Measurements from ENCODE around the gene MAN2A2. TPM values are rescaled to one million over a fixed set of nuclear protein-coding genes. Genes with fewer than 3 reads are reported as not detected.

The MAN2A2 gene
- total and polyA plus RNA-seq, 7 experiments from 2014 or later = 7.1 to 171 (median 132) TPM

DNA sequence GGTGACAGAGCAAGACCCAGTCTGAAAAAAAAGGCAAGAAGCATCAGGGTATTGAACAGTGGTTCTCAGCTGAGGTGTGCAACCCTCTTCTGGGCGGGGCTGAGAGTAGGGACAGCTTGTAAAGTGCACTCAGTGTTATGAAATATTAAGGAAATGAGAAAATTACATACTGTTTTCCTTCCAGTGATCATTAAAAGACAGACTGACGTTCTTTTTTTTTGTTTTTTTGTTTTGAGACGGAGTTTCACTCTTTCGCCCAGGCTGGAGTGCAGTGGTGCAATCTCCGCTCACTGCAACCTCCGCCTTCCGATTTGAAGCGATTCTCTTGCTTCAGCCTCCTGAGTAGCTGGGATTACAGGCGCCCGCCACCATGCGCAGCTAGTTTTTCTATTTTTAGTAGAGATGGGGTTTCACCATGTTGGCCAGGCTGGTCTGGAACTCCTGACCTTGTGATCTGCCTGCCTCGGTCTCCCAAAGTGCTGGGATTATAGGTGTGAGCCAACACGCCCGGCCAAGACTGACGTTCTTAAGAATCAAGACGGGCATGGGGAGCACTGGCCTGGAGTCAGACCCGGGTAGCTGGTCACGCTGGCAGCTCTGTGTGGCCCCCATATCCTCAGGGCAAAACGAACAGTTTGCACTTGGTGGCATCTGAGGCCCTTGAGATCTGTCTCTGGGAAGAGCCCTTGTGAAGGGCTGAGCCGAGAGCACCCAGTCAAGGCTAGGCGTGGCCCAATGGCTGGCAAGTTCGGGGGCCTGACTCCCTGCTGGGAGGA lies 11.4 kb downstream of the MAN2A2 start:
- H3K36me3 Mint-ChIP-seq = peaks cover 9 to 56% (median 25%) of the 10 kb centered on the region in 5 donors
- no peak for DNase-seq
- H3K4me3 ChIP-seq (ENCODE audit: low read length) = no peak overlapping the region

DNA sequence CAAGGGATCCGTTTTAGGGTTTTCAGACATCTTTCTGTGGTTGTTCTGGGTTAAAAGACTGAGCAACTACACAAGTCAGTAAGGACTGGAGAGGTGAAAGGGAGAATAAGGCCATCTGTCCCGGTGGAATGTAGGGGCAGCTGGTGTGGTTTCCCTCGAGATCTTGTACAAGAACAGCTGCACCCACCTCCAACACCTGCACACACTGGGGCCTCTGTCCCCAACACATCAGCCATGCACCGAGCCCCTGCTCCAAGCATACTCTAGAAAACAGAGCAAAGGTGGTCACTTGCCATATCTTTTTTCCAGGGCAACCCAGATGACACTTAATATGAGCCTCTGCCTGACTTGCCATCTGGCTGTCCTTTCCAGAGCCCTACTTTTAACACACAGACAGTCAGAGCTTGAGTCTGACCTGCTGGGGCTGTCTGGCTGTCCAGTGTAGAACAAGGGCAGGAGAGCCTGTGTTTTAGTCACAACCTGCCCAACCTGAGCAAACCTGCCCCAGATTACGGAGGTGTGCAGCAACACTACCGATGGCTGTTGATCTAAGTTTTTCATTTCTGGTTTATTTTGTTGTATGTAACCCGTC lies 12.2 kb downstream of the MAN2A2 start:
- Mint-ChIP-seq H3K9me3 (no peaks in the 10 kb centered on the region), H3K27me3 (no peaks in the 10 kb centered on the region), H3K4me1 (peaks cover 0 to 12% (median 0%) of the 10 kb centered on the region in 7 donors), H3K27ac (peak overlapping the region in 1 of 9 donors; percentile 36), H3K4me3 (no peak overlapping the region), H3K36me3 (peaks cover 9 to 63% (median 33%) of the 10 kb centered on the region in 5 donors)
- Histone ChIP-seq H3K27me3 (ENCODE audit: control insufficient read depth in 2 of 2, insufficient read depth in 2 of 2, low read length in 2 of 2) (no peaks in the 10 kb centered on the region), H3K4me1 (ENCODE audit: control insufficient read depth in 2 of 2, insufficient read depth in 2 of 2, low read length in 2 of 2) (no peaks in the 10 kb centered on the region), H3K27ac (ENCODE audit: low read depth, low read length) (no peak overlapping the region), H3K36me3 (ENCODE audit: control insufficient read depth in 2 of 3, insufficient read depth in 3 of 3, low read length in 3 of 3) (peaks cover 8 to 100% (median 26%) of the 10 kb centered on the region in 3 experiments), H3K4me3 (ENCODE audit: low read length) (no peak overlapping the region), H3K9me3 (ENCODE audit: control insufficient read depth in 2 of 3, low read length in 3 of 3) (no peaks in the 10 kb centered on the region)
- DNase-seq (no peak), ATAC-seq (no peak)
- ChIA-PET CTCF (no interaction called here), POLR2A (no interaction called here)
- intact Hi-C loops (cut with micrococcal nuclease) = no loop called here

More for the DNA sequence above, 11.4 kb downstream of the MAN2A2 start:
- Histone ChIP-seq H3K27ac (ENCODE audit: low read depth, low read length) (no peak overlapping the region), H3K27me3 (ENCODE audit: control insufficient read depth in 2 of 2, insufficient read depth in 2 of 2, low read length in 2 of 2) (no peaks in the 10 kb centered on the region), H3K4me1 (ENCODE audit: control insufficient read depth in 2 of 2, insufficient read depth in 2 of 2, low read length in 2 of 2) (no peaks in the 10 kb centered on the region), H3K9me3 (ENCODE audit: control insufficient read depth in 2 of 3, low read length in 3 of 3) (no peaks in the 10 kb centered on the region), H3K36me3 (ENCODE audit: control insufficient read depth in 2 of 3, insufficient read depth in 3 of 3, low read length in 3 of 3) (peaks cover 7 to 99% (median 26%) of the 10 kb centered on the region in 3 experiments)
- no peaks in the 10 kb centered on the region for H3K9me3 Mint-ChIP-seq
- H3K4me3 Mint-ChIP-seq = no peak overlapping the region
- H3K4me1 Mint-ChIP-seq = peaks cover 0 to 12% (median 0%) of the 10 kb centered on the region in 7 donors
- peak overlapping the region in 1 of 9 donors; percentile 9 for H3K27ac Mint-ChIP-seq
- peak; percentile 34 for ATAC-seq
- no peaks in the 10 kb centered on the region for H3K27me3 Mint-ChIP-seq
- intact Hi-C loops (cut with micrococcal nuclease) = no loop called here
- ChIA-PET POLR2A (interaction anchor here (0.6 to 0.7 kb wide), 2 partner anchors 11 to 1739 kb away, joined by 3 read pairs; no protein-coding TSS in a partner anchor), CTCF (interaction anchor here (1.3 kb wide), 1 partner anchor 19 kb away, joined by 3 read pairs; no protein-coding TSS in a partner anchor)

DNA sequence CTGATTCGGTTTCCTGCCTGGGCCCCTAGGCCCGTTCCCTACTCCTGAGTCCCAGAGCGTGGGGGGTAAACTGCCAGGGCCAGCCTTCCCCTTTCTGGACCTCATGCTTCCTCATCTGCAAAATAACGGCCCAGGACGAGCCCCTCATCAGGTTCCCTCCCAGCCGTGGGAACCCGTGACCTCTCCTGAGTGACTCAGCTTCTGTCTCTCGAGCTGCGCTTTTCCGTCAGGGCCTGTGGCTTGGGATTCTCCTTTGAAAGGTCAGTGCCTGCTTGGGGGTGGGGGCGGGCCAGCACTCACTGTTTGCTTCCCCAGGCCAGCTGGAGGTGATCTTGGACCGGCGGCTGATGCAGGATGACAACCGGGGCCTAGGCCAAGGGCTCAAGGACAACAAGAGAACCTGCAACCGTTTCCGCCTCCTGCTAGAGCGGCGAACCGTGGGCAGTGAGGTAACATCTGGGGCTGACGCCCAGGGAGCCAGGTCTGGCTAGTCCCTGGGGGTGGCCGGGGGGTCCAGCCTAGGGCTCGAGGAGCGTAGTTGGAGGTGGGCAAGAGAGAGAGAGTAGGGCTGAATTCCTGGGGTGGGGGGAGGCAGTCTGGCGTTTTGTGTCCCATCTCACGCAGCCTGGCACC lies 12.8 kb downstream of the MAN2A2 start:
- peaks cover 13 to 100% (median 25%) of the 10 kb centered on the region in 3 experiments for H3K36me3 ChIP-seq (ENCODE audit: control insufficient read depth in 2 of 3, insufficient read depth in 3 of 3, low read length in 3 of 3)
- H3K4me3 ChIP-seq (ENCODE audit: low read length) = no peak overlapping the region
- POLR2A ChIA-PET = interaction anchor here (0.5 kb wide), 1 partner anchor 10 kb away, joined by 4 read pairs; no protein-coding TSS in a partner anchor
- H3K27me3 ChIP-seq (ENCODE audit: control insufficient read depth in 2 of 2, insufficient read depth in 2 of 2, low read length in 2 of 2) = no peaks in the 10 kb centered on the region
- Mint-ChIP-seq H3K4me3 (no peak overlapping the region), H3K9me3 (no peaks in the 10 kb centered on the region), H3K27me3 (no peaks in the 10 kb centered on the region), H3K4me1 (peaks cover 0 to 12% (median 0%) of the 10 kb centered on the region in 7 donors), H3K36me3 (peaks cover 9 to 61% (median 33%) of the 10 kb centered on the region in 5 donors), H3K27ac (peak overlapping the region in 2 of 9 donors; percentile 13 to 31)
- H3K9me3 ChIP-seq (ENCODE audit: control insufficient read depth in 2 of 3, low read length in 3 of 3) = no peaks in the 10 kb centered on the region
- H3K4me1 ChIP-seq (ENCODE audit: control insufficient read depth in 2 of 2, insufficient read depth in 2 of 2, low read length in 2 of 2) = no peaks in the 10 kb centered on the region
- H3K27ac ChIP-seq (ENCODE audit: low read depth, low read length) = no peak overlapping the region
- CTCF ChIA-PET = no interaction called here
- DNase-seq (no peak), ATAC-seq (peak; percentile 79)
- intact Hi-C loops (cut with micrococcal nuclease) = no loop called here

DNA sequence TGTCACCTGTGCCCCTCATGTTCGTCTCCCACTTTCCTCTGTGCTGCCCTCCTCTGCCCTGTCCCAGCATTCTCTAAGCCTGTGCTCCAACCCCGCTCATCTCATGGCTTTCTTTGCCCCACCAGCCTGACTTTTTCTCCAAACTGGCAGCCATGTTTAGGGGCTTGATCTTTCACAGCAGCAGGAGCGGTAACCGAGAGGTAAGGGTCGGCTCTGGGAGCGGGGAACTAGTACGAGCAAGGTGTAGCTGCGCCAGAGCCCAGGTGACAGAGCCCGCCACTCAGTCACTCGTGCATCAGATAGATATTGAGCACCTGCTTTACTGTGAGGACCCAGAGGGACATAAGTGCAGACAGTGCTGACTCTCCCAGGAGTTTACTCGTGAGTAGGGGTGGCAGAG lies 13.4 kb downstream of the MAN2A2 start:
- Histone ChIP-seq H3K27ac (ENCODE audit: low read depth, low read length) (no peak overlapping the region), H3K36me3 (ENCODE audit: control insufficient read depth in 2 of 3, insufficient read depth in 3 of 3, low read length in 3 of 3) (peaks cover 13 to 100% (median 20%) of the 10 kb centered on the region in 3 experiments), H3K4me3 (ENCODE audit: low read length) (no peak overlapping the region), H3K27me3 (ENCODE audit: control insufficient read depth in 2 of 2, insufficient read depth in 2 of 2, low read length in 2 of 2) (no peaks in the 10 kb centered on the region), H3K9me3 (ENCODE audit: control insufficient read depth in 2 of 3, low read length in 3 of 3) (no peaks in the 10 kb centered on the region), H3K4me1 (ENCODE audit: control insufficient read depth in 2 of 2, insufficient read depth in 2 of 2, low read length in 2 of 2) (no peaks in the 10 kb centered on the region)
- H3K27me3 Mint-ChIP-seq = no peaks in the 10 kb centered on the region
- H3K4me1 Mint-ChIP-seq = peaks cover 0 to 12% (median 0%) of the 10 kb centered on the region in 7 donors
- no peak overlapping the region for H3K4me3 Mint-ChIP-seq
- peaks cover 9 to 66% (median 36%) of the 10 kb centered on the region in 5 donors for H3K36me3 Mint-ChIP-seq
- ATAC-seq = no peak
- H3K27ac Mint-ChIP-seq = peak overlapping the region in 2 of 9 donors; percentile 26 to 31
- ChIA-PET POLR2A (interaction anchor here (0.5 kb wide), 1 partner anchor 9 kb away, joined by 4 read pairs; no protein-coding TSS in a partner anchor), CTCF (no interaction called here)
- DNase-seq = no peak
- intact Hi-C loops (cut with micrococcal nuclease) = no loop called here
- no peaks in the 10 kb centered on the region for H3K9me3 Mint-ChIP-seq

DNA sequence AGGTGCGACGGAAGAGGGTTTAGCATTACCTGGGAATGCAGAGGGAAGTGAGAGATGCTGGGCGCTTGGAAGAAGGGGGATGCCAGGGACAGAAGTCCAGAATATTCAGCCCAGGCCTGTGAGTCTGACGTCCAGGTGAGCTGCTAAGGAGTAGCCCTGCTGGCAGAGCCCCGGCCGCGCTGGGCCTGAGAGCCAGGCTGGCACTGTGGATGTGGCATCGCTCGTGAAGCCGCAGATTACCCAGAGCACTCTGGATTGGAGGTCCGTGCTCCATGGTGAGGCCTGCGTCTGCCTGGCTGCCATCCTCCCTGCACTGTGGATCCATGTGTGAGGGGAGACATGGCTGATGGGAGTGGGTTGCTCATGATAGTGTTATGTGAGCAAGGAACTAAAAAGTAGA lies 14.5 kb downstream of the MAN2A2 start:
- Mint-ChIP-seq H3K9me3 (no peaks in the 10 kb centered on the region), H3K36me3 (peaks cover 9 to 70% (median 36%) of the 10 kb centered on the region in 5 donors), H3K27me3 (no peaks in the 10 kb centered on the region), H3K27ac (peak overlapping the region in 2 of 9 donors; percentile 13 to 28), H3K4me3 (no peak overlapping the region), H3K4me1 (peaks cover 0 to 12% (median 0%) of the 10 kb centered on the region in 7 donors)
- CTCF ChIA-PET = no interaction called here
- Histone ChIP-seq H3K27me3 (ENCODE audit: control insufficient read depth in 2 of 2, insufficient read depth in 2 of 2, low read length in 2 of 2) (no peaks in the 10 kb centered on the region), H3K4me1 (ENCODE audit: control insufficient read depth in 2 of 2, insufficient read depth in 2 of 2, low read length in 2 of 2) (no peaks in the 10 kb centered on the region), H3K36me3 (ENCODE audit: control insufficient read depth in 2 of 3, insufficient read depth in 3 of 3, low read length in 3 of 3) (peaks cover 11 to 89% (median 12%) of the 10 kb centered on the region in 3 experiments), H3K4me3 (ENCODE audit: low read length) (no peak overlapping the region), H3K27ac (ENCODE audit: low read depth, low read length) (no peak overlapping the region), H3K9me3 (ENCODE audit: control insufficient read depth in 2 of 3, low read length in 3 of 3) (no peaks in the 10 kb centered on the region)
- POLR2A ChIA-PET = interaction anchor here (0.7 kb wide), 1 partner anchor 996 kb away, joined by 4 read pairs; no protein-coding TSS in a partner anchor
- intact Hi-C loops (cut with micrococcal nuclease) = no loop called here
- DNase-seq (no peak), ATAC-seq (no peak)

DNA sequence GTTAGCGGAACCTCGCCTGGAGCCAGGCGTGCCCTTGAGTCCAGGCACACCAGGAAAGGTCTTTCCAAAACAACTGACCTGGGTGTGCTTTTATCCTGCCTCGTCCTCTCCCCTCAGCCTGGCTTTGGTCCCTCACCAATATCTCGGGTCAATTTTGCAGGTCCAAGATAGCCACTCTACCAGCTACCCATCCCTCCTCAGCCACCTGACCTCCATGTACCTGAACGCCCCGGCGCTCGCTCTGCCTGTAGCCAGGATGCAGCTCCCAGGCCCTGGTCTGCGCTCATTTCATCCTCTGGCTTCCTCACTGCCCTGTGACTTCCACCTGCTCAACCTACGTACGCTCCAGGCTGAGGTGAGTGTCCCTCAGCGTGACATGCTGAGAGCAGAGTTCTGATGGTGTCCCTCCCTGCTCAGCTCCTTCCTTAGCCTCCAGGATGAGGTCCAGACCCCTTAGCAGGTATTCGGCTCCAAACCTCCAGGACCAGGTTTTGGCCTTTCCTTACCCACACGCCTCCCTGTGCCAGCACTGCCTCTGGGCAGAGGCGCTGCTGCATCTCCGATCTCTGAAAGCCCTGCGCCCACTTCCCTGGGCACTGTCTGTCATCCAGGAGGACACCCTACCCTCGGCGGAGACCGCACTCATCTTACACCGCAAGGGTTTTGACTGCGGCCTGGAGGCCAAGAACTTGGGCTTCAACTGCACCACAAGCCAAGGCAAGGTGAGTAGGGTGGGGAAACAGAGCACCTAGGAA lies 15.1 kb downstream of the MAN2A2 start:
- CTCF ChIA-PET = no interaction called here
- no peaks in the 10 kb centered on the region for H3K9me3 Mint-ChIP-seq
- H3K36me3 Mint-ChIP-seq = peaks cover 9 to 64% (median 31%) of the 10 kb centered on the region in 5 donors
- H3K36me3 ChIP-seq (ENCODE audit: control insufficient read depth in 2 of 3, insufficient read depth in 3 of 3, low read length in 3 of 3) = peaks cover 5 to 82% (median 12%) of the 10 kb centered on the region in 3 experiments
- POLR2A ChIA-PET = interaction anchor here (0.6 to 0.7 kb wide), 3 partner anchors 217 to 996 kb away, joined by 4 to 5 read pairs (median 4); no protein-coding TSS in a partner anchor
- no peak overlapping the region for H3K4me3 Mint-ChIP-seq
- H3K4me1 ChIP-seq (ENCODE audit: control insufficient read depth in 2 of 2, insufficient read depth in 2 of 2, low read length in 2 of 2) = no peaks in the 10 kb centered on the region
- no peaks in the 10 kb centered on the region for H3K9me3 ChIP-seq (ENCODE audit: control insufficient read depth in 2 of 3, low read length in 3 of 3)
- H3K27me3 Mint-ChIP-seq = no peaks in the 10 kb centered on the region
- ATAC-seq (no peak), DNase-seq (no peak)
- intact Hi-C loops (cut with micrococcal nuclease) = no loop called here
- no peaks in the 10 kb centered on the region for H3K27me3 ChIP-seq (ENCODE audit: control insufficient read depth in 2 of 2, insufficient read depth in 2 of 2, low read length in 2 of 2)
- H3K4me1 Mint-ChIP-seq = peaks cover 0 to 13% (median 0%) of the 10 kb centered on the region in 7 donors
- H3K27ac ChIP-seq (ENCODE audit: low read depth, low read length) = no peak overlapping the region
- H3K4me3 ChIP-seq (ENCODE audit: low read length) = no peak overlapping the region
- peak overlapping the region in 3 of 9 donors; percentile 25 to 42 (median 33) for H3K27ac Mint-ChIP-seq
